SK-N-SH (cell line): Measurements from ENCODE around the gene KLK11.

Experiments
- GATA2 ChIP-seq: sonication (generic); formaldehyde crosslinking; IDR thresholded peaks from 2 replicates; pipeline ENCODE4 v1.5.0; 2020; ENCODE audit warnings: mild to moderate bottlenecking, missing genetic modification reagents
- POLR2AphosphoS5 ChIP-seq: IDR thresholded peaks from 2 replicates; pipeline ENCODE4 v1.6.1; 2012; ENCODE audit warnings: low read depth, low read length

GRCh38 chr19:50992666-50993035, 33.8 kb downstream of the KLK11 start:
- no peak for TF ChIP-seq POLR2AphosphoS5
- no peak for TF ChIP-seq GATA2 (CRISPR knock-in tag)
